Mucosa of descending colon (tissue), 3 donors: ENCODE measurements around the gene PTPN1. TPM values are rescaled to one million over a fixed set of nuclear protein-coding genes. Genes with fewer than 3 reads are reported as not detected.
"Not testable (repeated sequence)": the region's sequence is repeated elsewhere in the genome, so short reads cannot be mapped to it uniquely, and the experiment has no call there.

Experiments
- ATAC-seq: fragments of 200-7000 bp; cut with Tn5 transposase; one replicate; pipeline ENCODE4 v1.9.1; 2020; ENCODE audit warnings: mild to moderate bottlenecking, moderate library complexity
- DNase-seq, 3 donors: peaks; one replicate each; pipeline ENCODE4 v3.0.0-alpha.2; 2020
- H3K36me3 ChIP-seq: fragments of 200-600 bp; one replicate; pipeline ENCODE4 v1.8.0; 2021; ENCODE audit warnings: low read depth, mild to moderate bottlenecking
- H3K4me1 ChIP-seq: fragments of 200-600 bp; one replicate; pipeline ENCODE4 v1.8.0; 2021; ENCODE audit warnings: low read depth, mild to moderate bottlenecking
- H3K4me3 ChIP-seq: fragments of 200-600 bp; one replicate; pipeline ENCODE4 v1.8.0; 2021; ENCODE audit warnings: mild to moderate bottlenecking
- H3K9me3 ChIP-seq: fragments of 200-600 bp; one replicate; pipeline ENCODE4 v1.8.0; 2021; ENCODE audit warnings: mild to moderate bottlenecking
- intact Hi-C, 2 donors: fragments of 100-400 bp; cut with DNase I in 1 of 2; cut with micrococcal nuclease in 1 of 2; formaldehyde crosslinking; loops; one replicate each; pipeline versions ENCODE4 v1.11.0 to v1.11.1; 2022; cut with DNase I, micrococcal nuclease
- total RNA-seq, 3 donors: library from RNA; stranded (reverse); fragmentation: NEBNext Ultra II Directional in 2 of 3; extraction: Animal tissue kit (Norgen Biotek cat#: 25700) in 2 of 3; gene quantifications; one replicate each; pipeline versions ENCODE4 v1.2.1 to v1.2.4, GENCODE V29; 2021 to 2023
- TF ChIP-seq, protein P1 (sequence below): fragments of 200-600 bp; IDR thresholded peaks from one replicate; pipeline ENCODE4 v1.8.0; 2022; ENCODE audit warnings: antibody characterized with exemption, mild to moderate bottlenecking
- donor health status: DM: no; HTN: no; CAD: no; lungs with moderate emphysema.
- donor health status: DM: no; HTN: no; CAD: no.
- donor health status: DM: no; HTN: yes; CAD: no.

The PTPN1 gene
- total RNA-seq, 3 donors from 2014 or later: 33.2 to 35.1 (median 33.4) TPM

DNA sequence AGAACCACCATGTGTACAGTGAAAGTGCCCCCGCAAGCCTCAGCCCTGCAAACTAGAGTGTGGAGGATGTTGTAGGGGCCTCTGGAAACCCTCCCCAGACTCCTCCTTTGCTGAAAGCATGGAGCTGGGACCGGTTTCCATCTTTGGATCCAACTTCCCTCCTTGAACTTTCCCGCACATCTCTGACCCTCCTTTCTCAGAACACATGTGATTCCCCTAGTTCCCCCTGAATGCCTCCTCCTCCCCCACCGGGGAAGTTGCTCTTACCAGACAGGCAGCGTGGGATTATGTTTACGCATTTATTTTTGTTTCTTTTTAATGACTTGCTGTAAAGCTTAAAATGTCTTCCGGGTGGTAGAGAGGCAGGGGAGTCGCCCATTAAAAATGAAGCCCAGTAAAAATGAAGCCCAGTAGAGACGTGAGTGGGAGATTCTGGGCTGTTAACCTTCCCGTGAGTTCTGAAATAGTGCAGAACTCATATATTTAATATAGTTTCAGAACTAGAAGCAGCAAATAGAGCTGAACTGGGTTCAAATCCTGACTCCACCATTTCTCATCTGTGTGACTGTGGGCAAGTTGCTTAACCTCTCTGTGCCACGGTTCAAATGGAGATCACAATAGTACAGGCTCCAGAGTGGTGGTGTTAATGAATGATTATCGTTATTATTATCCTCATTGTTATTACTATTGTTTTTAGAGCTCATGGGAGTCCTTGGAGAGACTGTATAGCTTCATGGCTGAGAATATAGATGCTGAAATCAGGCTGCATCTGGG, 8.0 kb upstream of the PTPN1 start:
- intact Hi-C loops: no loop called here
- ATAC-seq (peak; percentile 10), DNase-seq (no peak)
- Histone ChIP-seq H3K4me3 (no peak overlapping the region), H3K9me3 (no peaks in the 10 kb centered on the region), H3K36me3 (no peaks in the 10 kb centered on the region), H3K4me1 (peaks cover 2% of the 10 kb centered on the region)
- TF ChIP-seq, protein P1, sequence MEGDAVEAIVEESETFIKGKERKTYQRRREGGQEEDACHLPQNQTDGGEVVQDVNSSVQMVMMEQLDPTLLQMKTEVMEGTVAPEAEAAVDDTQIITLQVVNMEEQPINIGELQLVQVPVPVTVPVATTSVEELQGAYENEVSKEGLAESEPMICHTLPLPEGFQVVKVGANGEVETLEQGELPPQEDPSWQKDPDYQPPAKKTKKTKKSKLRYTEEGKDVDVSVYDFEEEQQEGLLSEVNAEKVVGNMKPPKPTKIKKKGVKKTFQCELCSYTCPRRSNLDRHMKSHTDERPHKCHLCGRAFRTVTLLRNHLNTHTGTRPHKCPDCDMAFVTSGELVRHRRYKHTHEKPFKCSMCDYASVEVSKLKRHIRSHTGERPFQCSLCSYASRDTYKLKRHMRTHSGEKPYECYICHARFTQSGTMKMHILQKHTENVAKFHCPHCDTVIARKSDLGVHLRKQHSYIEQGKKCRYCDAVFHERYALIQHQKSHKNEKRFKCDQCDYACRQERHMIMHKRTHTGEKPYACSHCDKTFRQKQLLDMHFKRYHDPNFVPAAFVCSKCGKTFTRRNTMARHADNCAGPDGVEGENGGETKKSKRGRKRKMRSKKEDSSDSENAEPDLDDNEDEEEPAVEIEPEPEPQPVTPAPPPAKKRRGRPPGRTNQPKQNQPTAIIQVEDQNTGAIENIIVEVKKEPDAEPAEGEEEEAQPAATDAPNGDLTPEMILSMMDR: no peak

DNA sequence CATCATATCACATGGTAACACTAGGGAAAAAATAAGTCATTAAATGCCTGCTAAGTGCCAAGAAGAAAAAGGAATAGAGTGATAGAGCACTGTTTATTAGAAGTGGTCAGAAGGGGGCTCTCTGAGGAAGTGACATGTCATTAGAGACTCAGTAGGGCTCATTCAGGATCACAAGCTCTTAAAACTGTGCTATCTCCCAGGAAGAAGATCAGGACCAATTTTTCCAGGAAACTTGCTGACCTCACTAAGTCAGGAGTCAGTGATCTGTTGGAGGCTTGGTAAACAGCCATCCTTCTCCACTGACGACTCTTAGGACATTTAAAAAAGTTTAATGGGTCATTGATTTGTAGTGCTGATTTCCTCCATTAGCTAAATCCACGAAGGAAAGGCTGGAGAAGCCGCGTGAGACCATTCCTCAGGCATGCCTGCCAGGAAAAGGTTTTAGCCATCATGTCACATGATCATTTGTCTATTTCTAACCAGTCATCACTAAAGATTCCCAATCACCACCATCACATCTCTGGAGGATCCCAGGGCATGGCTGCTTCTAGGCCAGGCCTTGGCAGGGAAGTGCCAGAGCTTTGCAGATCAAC, 5.9 kb upstream of the PTPN1 start:
- intact Hi-C loops: no loop called here

DNA sequence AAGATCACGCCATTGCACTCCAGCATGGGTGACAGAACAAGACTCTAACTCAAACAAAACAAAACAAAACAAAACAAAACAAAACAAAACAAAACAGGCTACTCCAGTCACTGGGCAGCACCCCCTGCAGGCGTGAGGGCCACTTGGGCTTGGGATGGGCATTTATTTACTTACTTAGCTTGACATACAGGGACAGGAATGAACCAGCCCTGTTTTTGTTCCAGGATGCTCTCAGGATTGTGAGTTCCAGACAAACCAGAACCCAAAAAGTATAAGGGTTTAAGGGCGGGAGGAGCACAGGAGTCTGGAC, 4.0 kb upstream of the PTPN1 start:
- intact Hi-C loops: no loop called here
- TF ChIP-seq, protein P1: no peak
- DNase-seq: no peak

More for the DNA sequence above, 5.9 kb upstream of the PTPN1 start:
- Histone ChIP-seq H3K9me3 (no peaks in the 10 kb centered on the region), H3K4me1 (peaks cover 2% of the 10 kb centered on the region), H3K4me3 (no peak overlapping the region), H3K36me3 (no peaks in the 10 kb centered on the region)
- ATAC-seq (peak; percentile 18), DNase-seq (no peak)
- TF ChIP-seq, protein P1: no peak

DNA sequence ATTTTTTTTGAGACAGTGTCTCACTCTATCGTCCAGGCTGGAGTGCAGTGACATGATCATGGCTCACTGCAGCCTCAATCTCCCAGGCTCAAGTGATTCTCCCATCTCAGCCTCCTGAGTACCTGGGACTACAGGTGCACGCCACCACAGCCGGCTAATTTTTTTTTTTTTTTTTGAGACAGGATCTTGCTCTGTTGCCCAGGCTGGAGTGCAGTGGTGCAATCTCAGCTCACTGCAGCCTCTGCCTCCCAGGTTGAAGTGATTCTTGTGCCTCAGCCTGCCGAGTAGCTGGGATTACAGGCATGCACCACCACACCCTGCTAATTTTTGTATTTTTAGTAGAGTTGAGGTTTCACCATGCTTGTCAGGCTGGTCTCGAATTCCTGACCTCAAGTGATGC, 2.4 kb upstream of the PTPN1 start:
- H3K4me1 ChIP-seq: peaks cover 13% of the 10 kb centered on the region
- ATAC-seq, H3K36me3 ChIP-seq, H3K4me3 ChIP-seq, DNase-seq, intact Hi-C loops, H3K9me3 ChIP-seq: not testable (repeated sequence)

More for the DNA sequence above, 4.0 kb upstream of the PTPN1 start:
- Histone ChIP-seq H3K9me3 (no peaks in the 10 kb centered on the region), H3K36me3 (no peaks in the 10 kb centered on the region), H3K4me1 (peaks cover 5% of the 10 kb centered on the region), H3K4me3 (no peak overlapping the region)
- no peak for ATAC-seq

DNA sequence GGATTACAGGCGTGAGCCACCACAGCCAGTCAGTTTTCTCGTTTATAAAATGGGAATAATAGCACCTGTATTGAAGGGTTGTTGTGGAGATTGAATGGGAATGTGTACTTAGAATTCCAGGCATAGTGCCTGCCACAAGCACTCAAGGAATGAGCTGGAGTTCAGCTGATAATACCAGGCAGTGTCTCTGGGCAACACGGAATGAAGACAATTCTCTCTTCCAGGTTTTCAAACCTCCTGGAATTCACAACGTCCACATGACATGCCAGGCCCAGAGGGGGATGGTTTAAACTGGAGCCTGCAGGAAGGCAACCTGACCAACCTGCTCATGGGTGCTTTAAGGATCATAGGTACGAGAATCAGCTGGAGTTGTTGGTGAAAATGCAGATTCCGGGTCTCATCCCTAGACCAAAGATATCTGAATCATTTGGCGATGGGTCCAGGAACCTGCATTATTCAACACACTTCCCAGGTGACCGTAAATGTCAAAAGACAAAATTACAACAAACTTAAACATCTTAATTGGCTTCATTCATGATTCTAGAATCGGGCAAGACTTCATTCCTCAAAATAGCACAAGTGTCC, 1.9 kb upstream of the PTPN1 start:
- no peaks in the 10 kb centered on the region for H3K9me3 ChIP-seq
- H3K36me3 ChIP-seq: no peaks in the 10 kb centered on the region
- peaks cover 17% of the 10 kb centered on the region for H3K4me1 ChIP-seq
- intact Hi-C loops: no loop called here
- TF ChIP-seq, protein P1: no peak
- ATAC-seq (no peak), DNase-seq (no peak)
- H3K4me3 ChIP-seq: no peak overlapping the region
